Transverse colon (tissue), 4 donors: ENCODE data around the gene RAPGEF6.

Experiments
- POLR2AphosphoS5 ChIP-seq, 3 donors: sonication (generic); formaldehyde crosslinking; IDR thresholded peaks; one replicate each; pipeline ENCODE4 v1.6.1; 2016; ENCODE audit warnings: antibody characterized with exemption in 3 of 3
- TF ChIP-seq, protein P1 (sequence below), 5 experiments: fragments of 200-600 bp in 3 of 5; fragments of 450-650 bp in 2 of 5; sonication (generic) in 3 of 5; IDR thresholded peaks; 1 replicate in 2 of 5; 2 replicates in 3 of 5; pipeline ENCODE4 v1.5.1; 2016 to 2017; ENCODE audit warnings: antibody characterized with exemption in 5 of 5, inconsistent platforms in 3 of 5, mild to moderate bottlenecking in 2 of 5, moderate library complexity in 1 of 5

DNA sequence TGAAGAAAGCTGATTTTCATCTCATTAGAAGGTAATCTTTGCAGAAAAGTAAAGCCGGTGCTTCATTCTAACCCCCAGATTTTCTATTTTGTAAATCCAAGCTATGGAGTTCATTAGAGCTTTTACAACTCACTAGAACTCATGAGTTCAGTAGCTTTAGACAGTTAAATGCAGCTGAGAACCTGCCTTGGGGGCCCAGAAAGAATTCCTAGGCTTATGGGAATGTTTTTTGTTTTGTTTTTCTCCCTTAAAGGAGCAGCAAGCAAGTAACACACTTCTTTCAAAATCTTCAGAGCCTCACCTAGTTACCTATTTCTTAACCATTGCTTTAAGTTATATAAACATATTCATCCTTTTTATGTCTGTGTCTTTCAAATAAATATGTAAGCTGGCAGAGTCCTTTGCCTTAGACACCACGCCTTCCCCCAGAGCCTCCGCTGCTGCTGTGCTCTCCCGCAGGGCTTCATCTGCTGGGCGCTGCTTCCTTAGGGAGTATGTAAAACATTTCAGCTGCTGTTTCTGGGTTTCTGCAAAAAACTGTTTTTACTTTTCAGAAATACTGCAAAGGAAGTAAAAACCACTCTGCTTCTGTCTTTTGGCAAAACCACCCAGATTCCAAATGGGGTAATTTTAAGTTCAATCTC, 238.3 kb downstream of the RAPGEF6 start:
- TF ChIP-seq, protein P1, sequence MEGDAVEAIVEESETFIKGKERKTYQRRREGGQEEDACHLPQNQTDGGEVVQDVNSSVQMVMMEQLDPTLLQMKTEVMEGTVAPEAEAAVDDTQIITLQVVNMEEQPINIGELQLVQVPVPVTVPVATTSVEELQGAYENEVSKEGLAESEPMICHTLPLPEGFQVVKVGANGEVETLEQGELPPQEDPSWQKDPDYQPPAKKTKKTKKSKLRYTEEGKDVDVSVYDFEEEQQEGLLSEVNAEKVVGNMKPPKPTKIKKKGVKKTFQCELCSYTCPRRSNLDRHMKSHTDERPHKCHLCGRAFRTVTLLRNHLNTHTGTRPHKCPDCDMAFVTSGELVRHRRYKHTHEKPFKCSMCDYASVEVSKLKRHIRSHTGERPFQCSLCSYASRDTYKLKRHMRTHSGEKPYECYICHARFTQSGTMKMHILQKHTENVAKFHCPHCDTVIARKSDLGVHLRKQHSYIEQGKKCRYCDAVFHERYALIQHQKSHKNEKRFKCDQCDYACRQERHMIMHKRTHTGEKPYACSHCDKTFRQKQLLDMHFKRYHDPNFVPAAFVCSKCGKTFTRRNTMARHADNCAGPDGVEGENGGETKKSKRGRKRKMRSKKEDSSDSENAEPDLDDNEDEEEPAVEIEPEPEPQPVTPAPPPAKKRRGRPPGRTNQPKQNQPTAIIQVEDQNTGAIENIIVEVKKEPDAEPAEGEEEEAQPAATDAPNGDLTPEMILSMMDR (IDR thresholded peaks at IDR 0.05) = no peak
- TF ChIP-seq POLR2AphosphoS5 (IDR thresholded peaks at IDR 0.05) = no peak
